ENCODE data around the gene CRAMP1.
"Not testable (repeated sequence)": the region's sequence is repeated elsewhere in the genome, so short reads cannot be mapped to it uniquely, and the experiment has no call there.

CRAMP1 gene

GRCh38 chr16:1590366-1590765, 21.8 kb upstream of the CRAMP1 start:
- H4K8ac ChIP-seq (ENCODE audit: low read length), result no peak overlapping the region
- peaks cover 68 to 80% of the 10 kb centered on the region in 2 experiments for H3K36me3 ChIP-seq (ENCODE audit: control insufficient read depth in 1 of 2, insufficient read depth in 2 of 2, low read depth in 1 of 2, low read length in 2 of 2)
- H3K9me3 ChIP-seq (ENCODE audit: control insufficient read depth, low read length), result no peaks in the 10 kb centered on the region
- no peaks in the 10 kb centered on the region for H3K4me1 ChIP-seq (ENCODE audit: control insufficient read depth, insufficient read depth, low read depth, low read length)
- no peak overlapping the region for H4K91ac ChIP-seq (ENCODE audit: low read length)
- no peak overlapping the region for H2BK120ac ChIP-seq (ENCODE audit: low read depth, low read length)
- no peak overlapping the region for H3K27ac ChIP-seq (ENCODE audit: low read length, poor library complexity, severe bottlenecking)
- H3K4ac ChIP-seq (ENCODE audit: low read depth in 1 of 2, low read length in 2 of 2), result no peak overlapping the region
- H3K27me3 ChIP-seq (ENCODE audit: control insufficient read depth in 1 of 2, insufficient read depth in 1 of 2, low read length in 2 of 2), result no peaks in the 10 kb centered on the region
- no peak overlapping the region for H3K9ac ChIP-seq (ENCODE audit: low read length)
- no peak overlapping the region for H2BK12ac ChIP-seq (ENCODE audit: low read length in 2 of 2)
- no peak overlapping the region for H2AK5ac ChIP-seq (ENCODE audit: low read length, severe bottlenecking)
- no peak overlapping the region for H2BK5ac ChIP-seq (ENCODE audit: low read depth, low read length, poor library complexity, severe bottlenecking)
- no peak overlapping the region for H3K18ac ChIP-seq (ENCODE audit: low read depth in 1 of 2, low read length in 2 of 2)
- no peak overlapping the region for H2BK15ac ChIP-seq (ENCODE audit: low read depth, poor library complexity, severe bottlenecking)
- no peak for DNase-seq
- H3K14ac ChIP-seq (ENCODE audit: low read length in 2 of 2), result no peak overlapping the region
- no peak overlapping the region for H3K4me3 ChIP-seq (ENCODE audit: insufficient read depth in 1 of 2, low read depth in 1 of 2, low read length in 2 of 2)
- H3K79me1 ChIP-seq (replicated peaks; ENCODE audit: low read length, poor library complexity, severe bottlenecking), result peaks cover 8% of the 10 kb centered on the region
- H3K4me2 ChIP-seq (ENCODE audit: low read length, poor library complexity, severe bottlenecking), result no peak overlapping the region
- no peak overlapping the region for H3K23ac ChIP-seq (ENCODE audit: low read length in 2 of 2)
- WGBS, result 91% methylated on average over 5 of the region's 6 CpGs
- H2AFZ ChIP-seq (ENCODE audit: low read depth, low read length), result no peak overlapping the region

DNA sequence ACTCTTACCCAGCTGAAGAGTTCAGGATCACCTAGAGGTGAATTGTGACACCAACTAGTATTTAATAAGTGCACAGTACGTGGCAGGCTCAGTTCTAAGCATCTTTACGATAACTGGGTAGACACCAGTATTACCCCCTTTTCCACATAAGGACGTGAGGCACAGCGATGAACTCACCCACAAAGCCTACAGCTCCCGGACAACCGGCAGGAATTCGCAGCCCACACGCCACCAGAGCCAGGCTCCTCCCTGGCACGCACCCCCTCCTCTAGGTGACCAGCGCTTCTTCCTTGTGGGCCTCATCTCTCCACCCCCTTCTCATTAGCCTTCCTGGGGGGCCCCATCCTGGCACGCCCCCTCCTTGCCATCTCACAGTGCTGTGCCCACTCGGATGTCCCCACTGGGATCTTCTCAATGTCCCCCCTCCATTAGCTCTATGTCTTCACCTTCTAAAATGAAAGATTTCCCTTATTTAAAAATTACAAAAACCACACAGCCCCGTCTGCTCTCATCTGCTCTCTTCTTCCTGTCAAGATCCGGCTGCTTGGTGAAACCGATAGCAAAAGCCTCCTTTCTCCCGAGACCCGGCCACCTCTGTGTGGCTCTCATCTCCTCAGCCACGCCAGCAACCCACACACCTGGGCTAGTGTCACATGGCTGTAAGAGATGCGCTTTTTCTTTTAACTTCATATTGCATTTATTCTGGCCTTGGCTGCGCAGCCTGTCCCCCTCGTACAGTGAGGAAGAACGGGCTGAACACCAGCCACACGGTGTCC, 21.0 kb upstream of the CRAMP1 start:
- 96% methylated on average over 23 of the region's 23 CpGs for WGBS
- Histone ChIP-seq H2BK15ac (ENCODE audit: low read depth, poor library complexity, severe bottlenecking) (no peak overlapping the region), H4K8ac (ENCODE audit: low read length) (no peak overlapping the region), H4K91ac (ENCODE audit: low read length) (no peak overlapping the region), H3K36me3 (ENCODE audit: control insufficient read depth in 1 of 2, insufficient read depth in 2 of 2, low read depth in 1 of 2, low read length in 2 of 2) (peaks cover 67 to 76% of the 10 kb centered on the region in 2 experiments), H3K79me1 (replicated peaks; ENCODE audit: low read length, poor library complexity, severe bottlenecking) (peaks cover 8% of the 10 kb centered on the region), H3K4me3 (ENCODE audit: insufficient read depth in 1 of 2, low read depth in 1 of 2, low read length in 2 of 2) (no peak overlapping the region), H2AFZ (ENCODE audit: low read depth, low read length) (no peak overlapping the region), H3K9ac (ENCODE audit: low read length) (no peak overlapping the region), H3K27me3 (ENCODE audit: control insufficient read depth in 1 of 2, insufficient read depth in 1 of 2, low read length in 2 of 2) (no peaks in the 10 kb centered on the region), H3K23ac (ENCODE audit: low read length in 2 of 2) (no peak overlapping the region), H3K9me3 (ENCODE audit: control insufficient read depth, low read length) (no peaks in the 10 kb centered on the region), H2AK5ac (ENCODE audit: low read length, severe bottlenecking) (no peak overlapping the region), H3K27ac (ENCODE audit: low read length, poor library complexity, severe bottlenecking) (no peak overlapping the region), H2BK120ac (ENCODE audit: low read depth, low read length) (no peak overlapping the region), H3K4me2 (ENCODE audit: low read length, poor library complexity, severe bottlenecking) (no peak overlapping the region), H3K18ac (ENCODE audit: low read depth in 1 of 2, low read length in 2 of 2) (no peak overlapping the region), H3K14ac (ENCODE audit: low read length in 2 of 2) (no peak overlapping the region), H3K4me1 (ENCODE audit: control insufficient read depth, insufficient read depth, low read depth, low read length) (no peaks in the 10 kb centered on the region), H2BK12ac (ENCODE audit: low read length in 2 of 2) (no peak overlapping the region), H3K4ac (ENCODE audit: low read depth in 1 of 2, low read length in 2 of 2) (no peak overlapping the region), H2BK5ac (ENCODE audit: low read depth, low read length, poor library complexity, severe bottlenecking) (no peak overlapping the region)
- DNase-seq, result no peak

DNA sequence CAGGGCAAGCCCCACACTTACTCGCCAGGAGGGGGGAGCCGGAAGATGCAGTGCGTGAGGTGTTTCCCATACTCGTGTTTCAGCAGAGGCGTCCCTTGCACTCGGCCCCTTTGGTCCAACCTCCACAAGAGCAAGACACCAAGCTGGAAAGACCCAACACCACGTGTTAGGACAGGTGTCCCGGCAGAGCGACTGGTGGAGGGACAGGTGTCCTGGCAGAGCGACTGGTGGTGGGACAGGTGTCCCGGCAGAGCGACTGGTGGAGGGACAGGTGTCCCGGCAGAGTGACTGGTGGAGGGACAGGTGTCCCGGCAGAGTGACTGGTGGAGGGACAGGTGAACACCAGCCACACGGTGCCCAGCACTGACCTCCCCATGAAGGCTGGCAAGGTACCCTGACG, 19.7 kb upstream of the CRAMP1 start:
- Histone ChIP-seq H3K27me3 (ENCODE audit: control insufficient read depth in 1 of 2, insufficient read depth in 1 of 2, low read length in 2 of 2) (no peaks in the 10 kb centered on the region), H3K27ac (ENCODE audit: low read length, poor library complexity, severe bottlenecking) (no peak overlapping the region), H3K9ac (ENCODE audit: low read length) (no peak overlapping the region), H3K14ac (ENCODE audit: low read length in 2 of 2) (no peak overlapping the region), H4K91ac (ENCODE audit: low read length) (no peak overlapping the region), H2AK5ac (ENCODE audit: low read length, severe bottlenecking) (no peak overlapping the region), H3K36me3 (ENCODE audit: control insufficient read depth in 1 of 2, insufficient read depth in 2 of 2, low read depth in 1 of 2, low read length in 2 of 2) (peaks cover 53 to 77% of the 10 kb centered on the region in 2 experiments), H3K79me1 (replicated peaks; ENCODE audit: low read length, poor library complexity, severe bottlenecking) (peaks cover 9% of the 10 kb centered on the region), H3K4ac (ENCODE audit: low read depth in 1 of 2, low read length in 2 of 2) (no peak overlapping the region), H3K9me3 (ENCODE audit: control insufficient read depth, low read length) (no peaks in the 10 kb centered on the region), H3K18ac (ENCODE audit: low read depth in 1 of 2, low read length in 2 of 2) (no peak overlapping the region), H4K8ac (ENCODE audit: low read length) (no peak overlapping the region), H2BK5ac (ENCODE audit: low read depth, low read length, poor library complexity, severe bottlenecking) (no peak overlapping the region), H2BK12ac (ENCODE audit: low read length in 2 of 2) (no peak overlapping the region), H3K23ac (ENCODE audit: low read length in 2 of 2) (no peak overlapping the region), H2AFZ (ENCODE audit: low read depth, low read length) (no peak overlapping the region), H3K4me1 (ENCODE audit: control insufficient read depth, insufficient read depth, low read depth, low read length) (no peaks in the 10 kb centered on the region), H3K4me3 (ENCODE audit: insufficient read depth in 1 of 2, low read depth in 1 of 2, low read length in 2 of 2) (no peak overlapping the region), H2BK120ac (ENCODE audit: low read depth, low read length) (no peak overlapping the region), H3K4me2 (ENCODE audit: low read length, poor library complexity, severe bottlenecking) (no peak overlapping the region), H2BK15ac (ENCODE audit: low read depth, poor library complexity, severe bottlenecking) (no peak overlapping the region)
- 91% methylated on average over 16 of the region's 16 CpGs for WGBS
- DNase-seq, result no peak

DNA sequence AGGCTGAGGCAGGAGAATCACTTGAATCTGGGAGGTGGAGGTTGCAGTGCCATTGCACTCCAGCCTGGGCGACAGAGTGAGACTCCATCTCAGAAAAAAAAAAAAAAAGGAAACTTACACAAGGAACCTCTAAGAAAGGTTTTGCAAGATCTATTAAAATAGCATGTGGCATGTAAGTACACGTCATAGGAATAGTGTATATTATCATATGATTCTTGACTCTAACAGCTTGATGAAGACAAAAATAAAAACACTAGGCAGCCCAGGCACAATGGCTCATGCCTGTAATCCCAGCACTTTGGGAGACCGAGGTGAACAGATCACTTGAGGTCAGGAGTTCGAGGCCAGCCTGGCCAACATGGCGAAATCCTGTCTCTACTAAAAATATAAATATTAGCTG, 16.6 kb upstream of the CRAMP1 start:
- not testable (repeated sequence) for H3K4me2 ChIP-seq (ENCODE audit: low read length, poor library complexity, severe bottlenecking); H3K79me1 ChIP-seq (replicated peaks; ENCODE audit: low read length, poor library complexity, severe bottlenecking); H2BK12ac ChIP-seq (ENCODE audit: low read length in 2 of 2); H2BK15ac ChIP-seq (ENCODE audit: low read depth, poor library complexity, severe bottlenecking); H2AFZ ChIP-seq (ENCODE audit: low read depth, low read length); H3K18ac ChIP-seq (ENCODE audit: low read depth in 1 of 2, low read length in 2 of 2); H3K9me3 ChIP-seq (ENCODE audit: control insufficient read depth, low read length); H4K91ac ChIP-seq (ENCODE audit: low read length); H3K4me3 ChIP-seq (ENCODE audit: insufficient read depth in 1 of 2, low read depth in 1 of 2, low read length in 2 of 2); H2AK5ac ChIP-seq (ENCODE audit: low read length, severe bottlenecking); H3K27me3 ChIP-seq (ENCODE audit: control insufficient read depth in 1 of 2, insufficient read depth in 1 of 2, low read length in 2 of 2); H3K27ac ChIP-seq (ENCODE audit: low read length, poor library complexity, severe bottlenecking); DNase-seq; H3K9ac ChIP-seq (ENCODE audit: low read length); H2BK5ac ChIP-seq (ENCODE audit: low read depth, low read length, poor library complexity, severe bottlenecking); H2BK120ac ChIP-seq (ENCODE audit: low read depth, low read length); H3K4ac ChIP-seq (ENCODE audit: low read depth in 1 of 2, low read length in 2 of 2); H3K4me1 ChIP-seq (ENCODE audit: control insufficient read depth, insufficient read depth, low read depth, low read length); H3K14ac ChIP-seq (ENCODE audit: low read length in 2 of 2); H3K23ac ChIP-seq (ENCODE audit: low read length in 2 of 2); H4K8ac ChIP-seq (ENCODE audit: low read length)
- peaks cover 37 to 57% of the 10 kb centered on the region in 2 experiments for H3K36me3 ChIP-seq (ENCODE audit: control insufficient read depth in 1 of 2, insufficient read depth in 2 of 2, low read depth in 1 of 2, low read length in 2 of 2)
- WGBS, result 89% methylated on average over 2 of the region's 5 CpGs
